Measurements from ENCODE around the gene PLSCR4.
A peak's percentile ranks its signal among the peaks of the same experiment; 100 is the strongest.

PLSCR4 gene

GRCh38 chr3:146222204-146223046, 28.5 kb downstream of the PLSCR4 start:
- POLR2A ChIA-PET, result no interaction called here
- no peak overlapping the region for H3K4me3 ChIP-seq (ENCODE audit: low read depth, low read length)
- H3K27ac ChIP-seq (ENCODE audit: extremely low read depth, low read depth, low read length), result no peak overlapping the region
- no peaks in the 10 kb centered on the region for H3K4me1 ChIP-seq (ENCODE audit: control insufficient read depth, insufficient read depth, low read length)
- CTCF ChIA-PET, result interaction anchor here (2.3 kb wide), 1 partner anchor 104 kb away, joined by 11 read pairs; no protein-coding TSS in a partner anchor
- no peaks in the 10 kb centered on the region for H3K36me3 ChIP-seq (ENCODE audit: control insufficient read depth in 2 of 2, insufficient read depth in 1 of 2, low read length in 2 of 2)
- TF ChIP-seq ZNF248 (tag by site-specific recombination; IDR thresholded peaks at IDR 0.05), result no peak
- TF ChIP-seq ZNF792 (tag by site-specific recombination; IDR thresholded peaks at IDR 0.05), result no peak
- H3K9me3 ChIP-seq (ENCODE audit: control insufficient read depth, insufficient read depth, low read depth, low read length), result no peaks in the 10 kb centered on the region

GRCh38 chr3:146221276-146221675, 29.6 kb downstream of the PLSCR4 start:
- no peaks in the 10 kb centered on the region for H3K9me3 ChIP-seq (ENCODE audit: control insufficient read depth, insufficient read depth, low read depth, low read length)
- ChIA-PET CTCF (interaction anchor here (0.6 to 2.3 kb wide), 3 partner anchors 11 to 350 kb away, joined by 3 to 11 read pairs (median 4); no protein-coding TSS in a partner anchor), POLR2A (no interaction called here)
- H3K27ac ChIP-seq (ENCODE audit: extremely low read depth, low read depth, low read length), result no peak overlapping the region
- H3K36me3 ChIP-seq (ENCODE audit: control insufficient read depth in 2 of 2, insufficient read depth in 1 of 2, low read length in 2 of 2), result no peaks in the 10 kb centered on the region
- H3K4me3 ChIP-seq (ENCODE audit: low read depth, low read length), result no peak overlapping the region
- no peak for TF ChIP-seq ZNF19 (tag by site-specific recombination; IDR thresholded peaks at IDR 0.05; ENCODE audit: low read depth)
- TF ChIP-seq ZBTB20 (tag by site-specific recombination; IDR thresholded peaks at IDR 0.05), result no peak
- no peak for TF ChIP-seq ZNF202 (tag by site-specific recombination; IDR thresholded peaks at IDR 0.05; ENCODE audit: borderline replicate concordance)
- no peak for TF ChIP-seq GLIS1 (tag by site-specific recombination; IDR thresholded peaks at IDR 0.05)
- no peak for TF ChIP-seq ZNF335 (tag by site-specific recombination; conservative IDR thresholded peaks at IDR 0.05)
- no peak for TF ChIP-seq PRDM4 (tag by site-specific recombination; IDR thresholded peaks at IDR 0.05)
- no peak for TF ChIP-seq ZNF624 (tag by site-specific recombination; IDR thresholded peaks at IDR 0.05)
- no peaks in the 10 kb centered on the region for H3K4me1 ChIP-seq (ENCODE audit: control insufficient read depth, insufficient read depth, low read length)

- TF ChIP-seq ZNF654 (tag by site-specific recombination; IDR thresholded peaks at IDR 0.05; ENCODE audit: low read depth) (peak; percentile 38), ZNF704 (tag by site-specific recombination; IDR thresholded peaks at IDR 0.05) (no peak)
Measured at GRCh38 chr3:146218880-146219866, 31.7 kb downstream of the PLSCR4 start.

GRCh38 chr3:146217324-146217723, 33.6 kb downstream of the PLSCR4 start:
- POLR2A ChIA-PET, result no interaction called here
- TF ChIP-seq ZNF704 (tag by site-specific recombination; IDR thresholded peaks at IDR 0.05) (no peak), ZNF175 (tag by site-specific recombination; IDR thresholded peaks at IDR 0.05) (no peak), ZNF510 (tag by site-specific recombination; IDR thresholded peaks at IDR 0.05; ENCODE audit: insufficient replicate concordance) (no peak), SETDB1 (IDR thresholded peaks at IDR 0.05; ENCODE audit: insufficient read length, low read length) (no peak), GLI2 (tag by site-specific recombination; IDR thresholded peaks at IDR 0.05; ENCODE audit: borderline replicate concordance, low read depth) (no peak), ZNF785 (tag by site-specific recombination; IDR thresholded peaks at IDR 0.05) (no peak), ZNF596 (tag by site-specific recombination; IDR thresholded peaks at IDR 0.05) (no peak), ZNF548 (tag by site-specific recombination; IDR thresholded peaks at IDR 0.05) (no peak), ZNF660 (tag by site-specific recombination; IDR thresholded peaks at IDR 0.05) (no peak), OVOL3 (tag by site-specific recombination; IDR thresholded peaks at IDR 0.05) (no peak)
- CTCF ChIA-PET, result no interaction called here

More at GRCh38 chr3:146218880-146219866, 31.7 kb downstream of the PLSCR4 start:
- ChIA-PET CTCF (interaction anchor here (1.0 kb wide), 3 partner anchors 30 to 288 kb away, joined by 3 to 6 read pairs (median 5); no protein-coding TSS in a partner anchor), POLR2A (no interaction called here)
- no peak overlapping the region for H3K4me3 ChIP-seq (ENCODE audit: low read depth, low read length)
- H3K27ac ChIP-seq (ENCODE audit: extremely low read depth, low read depth, low read length), result no peak overlapping the region
- H3K9me3 ChIP-seq (ENCODE audit: control insufficient read depth, insufficient read depth, low read depth, low read length), result no peaks in the 10 kb centered on the region
- no peaks in the 10 kb centered on the region for H3K4me1 ChIP-seq (ENCODE audit: control insufficient read depth, insufficient read depth, low read length)
- no peaks in the 10 kb centered on the region for H3K36me3 ChIP-seq (ENCODE audit: control insufficient read depth in 2 of 2, insufficient read depth in 1 of 2, low read length in 2 of 2)

More at GRCh38 chr3:146217324-146217723, 33.6 kb downstream of the PLSCR4 start:
- no peaks in the 10 kb centered on the region for H3K9me3 ChIP-seq (ENCODE audit: control insufficient read depth, insufficient read depth, low read depth, low read length)
- no peak overlapping the region for H3K27ac ChIP-seq (ENCODE audit: extremely low read depth, low read depth, low read length)
- H3K4me3 ChIP-seq (ENCODE audit: low read depth, low read length), result no peak overlapping the region
- H3K36me3 ChIP-seq (ENCODE audit: control insufficient read depth in 2 of 2, insufficient read depth in 1 of 2, low read length in 2 of 2), result no peaks in the 10 kb centered on the region
- H3K4me1 ChIP-seq (ENCODE audit: control insufficient read depth, insufficient read depth, low read length), result no peaks in the 10 kb centered on the region
